Activated T-cell treated with anti-CD3 and anti-CD28 coated beads, Interleukin-2, amount 50 U/mL, for 1 hour (primary cell): ENCODE results near the gene PRDM16.
"Not testable (repeated sequence)": the region's sequence is repeated elsewhere in the genome, so short reads cannot be mapped to it uniquely, and the experiment has no call there.

ENCODE experiments used
- DNase-seq: peaks from one replicate; pipeline ENCODE4 v3.0.0-alpha.2; 2020

The PRDM16 gene

DNA sequence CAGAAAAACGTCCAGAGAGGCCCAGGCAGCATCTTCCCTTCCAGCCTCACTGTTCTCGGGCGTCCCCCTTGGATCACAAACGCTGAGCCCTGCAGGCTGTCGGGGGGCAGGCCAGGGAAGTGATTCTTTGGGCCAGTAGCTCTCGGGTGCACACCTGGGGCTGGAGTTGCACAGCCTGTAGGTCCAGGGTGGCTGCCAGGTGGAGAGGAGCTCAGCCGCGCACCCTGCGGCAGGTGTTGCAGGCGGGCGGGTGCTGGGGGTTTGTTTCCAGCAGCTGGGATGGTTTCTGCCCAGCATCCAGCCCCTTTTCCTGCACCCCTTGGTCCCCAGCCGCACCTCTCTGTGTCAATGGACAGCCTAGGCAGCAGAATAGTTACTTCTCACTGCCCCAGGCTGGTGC lies 15.7 kb downstream of the PRDM16 start:
- DNase-seq = no peak

DNA sequence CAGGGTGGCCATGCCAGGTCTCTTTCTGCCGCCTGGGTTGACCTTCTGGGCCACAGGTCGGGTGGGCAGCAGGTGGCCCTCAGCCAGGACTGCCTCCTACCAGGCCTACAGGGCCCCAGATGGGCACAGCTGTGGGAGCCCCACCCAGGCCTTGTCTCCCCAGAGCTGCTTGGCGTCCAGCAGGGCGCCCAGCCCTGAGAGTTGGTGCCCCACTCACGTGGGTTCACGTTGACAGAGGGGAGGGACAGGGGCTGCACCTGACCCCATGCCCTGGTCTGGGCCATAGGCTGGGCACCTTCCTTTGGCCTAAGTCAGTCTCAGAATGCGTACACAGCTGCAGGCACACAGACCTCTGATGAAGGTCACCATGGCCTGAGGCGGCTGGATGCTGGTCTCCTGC lies 16.7 kb downstream of the PRDM16 start:
- no peak for DNase-seq

DNA sequence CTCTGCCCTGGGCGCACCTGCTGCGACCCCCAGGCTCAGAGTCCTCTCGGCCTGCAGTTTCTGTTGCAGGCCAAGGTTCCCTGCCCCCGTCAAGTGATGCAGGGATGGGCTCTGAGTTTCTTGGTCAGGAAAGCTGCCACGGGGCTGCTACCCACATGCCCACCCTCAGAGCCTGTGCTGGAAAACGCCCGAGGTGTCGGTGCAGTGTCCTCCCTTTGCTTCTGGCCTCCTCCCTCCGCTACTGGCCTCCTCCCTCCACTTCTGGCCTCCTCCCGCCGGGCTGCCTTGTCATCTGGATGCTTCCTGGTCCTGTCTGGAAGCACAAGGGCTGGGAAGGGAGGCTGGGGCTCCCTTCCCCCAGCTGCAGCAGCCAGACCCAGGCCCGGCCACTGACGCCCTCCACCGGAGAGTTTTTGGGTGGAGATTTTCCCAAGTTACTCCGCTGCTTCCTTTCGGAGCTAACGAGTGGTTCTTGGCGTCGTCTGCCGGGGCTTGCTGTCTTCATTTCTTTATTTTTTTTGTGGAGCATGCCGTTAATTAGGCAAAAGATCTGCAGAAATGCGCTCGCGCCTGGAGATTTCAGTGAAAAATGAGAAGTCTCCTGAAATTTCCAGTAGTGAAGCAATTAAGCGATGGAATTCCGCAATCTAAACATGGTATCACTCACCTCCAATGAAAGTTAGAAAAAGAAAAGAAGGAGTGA lies 17.4 kb downstream of the PRDM16 start:
- DNase-seq = no peak

DNA sequence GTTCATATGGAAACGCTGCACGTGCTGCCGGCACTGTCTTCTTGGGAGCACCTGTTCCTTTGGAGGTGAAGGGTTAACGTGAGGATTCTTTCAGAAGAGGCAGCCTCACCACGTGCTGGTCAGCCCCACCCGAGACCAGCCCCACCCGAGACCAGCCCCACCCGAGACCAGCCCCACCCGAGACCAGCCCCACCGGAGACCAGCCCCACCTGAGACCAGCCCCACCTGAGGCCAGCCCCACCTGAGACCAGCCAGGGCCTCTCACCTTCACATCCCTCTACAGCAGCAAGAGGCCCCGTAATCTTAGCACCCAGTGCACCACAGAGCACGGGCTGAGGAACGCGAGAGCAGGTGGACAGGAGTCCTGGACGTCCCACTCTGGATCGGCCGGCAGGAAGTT lies 18.0 kb downstream of the PRDM16 start:
- no peak for DNase-seq

DNA sequence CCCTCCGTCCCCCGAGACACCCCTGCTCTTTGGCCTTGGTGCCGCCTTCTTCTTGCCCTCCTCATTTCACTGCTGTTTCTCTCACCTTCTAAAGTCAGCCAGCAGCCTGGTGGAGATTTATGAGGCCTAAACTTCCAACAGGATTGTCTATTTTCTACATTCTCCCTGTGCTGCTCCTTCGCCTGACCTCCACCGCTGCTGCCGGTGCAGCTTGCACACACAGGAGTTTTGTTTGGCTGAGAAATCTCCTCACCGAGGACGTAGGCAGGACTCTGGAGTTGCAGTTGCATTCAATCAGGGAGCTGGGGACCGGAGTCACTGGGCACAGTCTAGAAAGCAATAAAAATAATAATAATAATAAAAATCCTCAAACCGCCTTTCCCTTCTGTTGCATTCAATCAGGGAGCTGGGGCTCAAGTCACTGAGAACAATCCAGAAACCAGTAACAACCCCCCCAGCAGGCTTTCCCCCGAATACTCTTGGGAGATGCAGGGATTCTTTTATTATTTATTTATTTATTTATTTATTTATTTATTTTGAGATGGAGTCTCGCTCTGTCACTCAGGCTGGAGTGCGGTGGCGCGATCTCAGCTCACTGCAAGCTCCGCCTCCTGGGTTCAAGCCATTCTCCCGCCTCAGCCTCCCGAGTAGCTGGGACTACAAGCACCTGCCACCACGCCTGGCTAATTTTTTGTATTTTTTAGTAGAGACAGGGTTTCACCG lies 19.1 kb downstream of the PRDM16 start:
- not testable (repeated sequence) for DNase-seq

DNA sequence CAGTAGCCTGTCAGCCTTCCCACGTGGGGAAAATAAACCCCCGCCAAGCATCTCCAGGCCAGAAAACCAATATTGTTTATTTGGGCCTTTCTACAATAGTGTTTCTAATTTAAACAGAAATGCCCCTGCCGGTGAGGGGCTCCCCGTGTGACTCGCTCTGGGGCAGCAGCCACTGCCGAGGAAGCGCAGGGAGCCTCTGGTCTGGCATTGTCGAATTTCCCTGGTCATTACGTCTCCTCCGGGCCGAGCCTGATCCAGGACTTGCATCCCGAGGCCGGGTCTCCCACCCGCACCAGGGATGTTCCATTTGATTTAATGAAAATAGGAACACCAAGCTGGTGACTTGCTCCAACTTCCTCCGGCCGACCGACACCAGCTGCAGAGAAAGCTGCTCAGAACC lies 20.5 kb downstream of the PRDM16 start:
- no peak for DNase-seq

DNA sequence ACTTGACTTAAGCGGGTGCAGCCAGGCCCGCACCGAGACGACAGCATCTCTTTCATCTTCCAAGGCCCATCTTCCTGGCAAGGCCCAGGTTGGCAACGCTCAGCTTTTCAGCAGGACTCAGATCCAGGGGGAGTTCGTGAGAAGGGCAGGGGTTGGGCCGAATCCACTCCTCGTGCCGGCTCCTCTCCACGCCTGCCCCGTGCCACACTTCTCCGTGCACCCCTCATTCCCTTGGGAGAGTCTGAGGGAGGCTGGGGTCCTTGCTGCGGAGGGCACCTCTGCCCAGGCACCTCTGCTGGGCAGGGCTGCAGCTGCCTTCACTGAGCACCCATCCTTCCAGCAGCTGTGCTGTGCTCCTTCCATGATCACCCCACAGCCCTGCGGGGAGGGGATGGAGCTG lies 22.3 kb downstream of the PRDM16 start:
- no peak for DNase-seq

DNA sequence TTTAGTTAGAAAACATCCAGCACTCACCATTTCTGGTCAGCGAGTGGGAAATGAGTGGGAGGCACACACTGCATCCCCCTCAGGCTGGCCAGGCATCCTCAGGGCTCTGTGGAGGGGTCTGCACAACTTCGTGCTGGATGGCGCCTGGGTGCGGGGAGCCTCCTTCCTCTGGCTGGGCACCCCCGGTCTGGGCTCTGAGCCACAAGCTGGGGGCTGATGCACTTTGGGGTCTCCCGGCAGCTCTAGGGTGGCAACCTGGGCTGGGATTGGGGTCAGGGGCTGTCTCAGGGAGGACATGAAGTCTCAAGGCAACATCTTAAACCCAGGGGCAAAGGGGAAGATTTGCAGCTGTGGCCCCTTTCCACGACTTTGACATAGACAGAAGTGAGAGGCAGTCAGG lies 23.5 kb downstream of the PRDM16 start:
- no peak for DNase-seq

DNA sequence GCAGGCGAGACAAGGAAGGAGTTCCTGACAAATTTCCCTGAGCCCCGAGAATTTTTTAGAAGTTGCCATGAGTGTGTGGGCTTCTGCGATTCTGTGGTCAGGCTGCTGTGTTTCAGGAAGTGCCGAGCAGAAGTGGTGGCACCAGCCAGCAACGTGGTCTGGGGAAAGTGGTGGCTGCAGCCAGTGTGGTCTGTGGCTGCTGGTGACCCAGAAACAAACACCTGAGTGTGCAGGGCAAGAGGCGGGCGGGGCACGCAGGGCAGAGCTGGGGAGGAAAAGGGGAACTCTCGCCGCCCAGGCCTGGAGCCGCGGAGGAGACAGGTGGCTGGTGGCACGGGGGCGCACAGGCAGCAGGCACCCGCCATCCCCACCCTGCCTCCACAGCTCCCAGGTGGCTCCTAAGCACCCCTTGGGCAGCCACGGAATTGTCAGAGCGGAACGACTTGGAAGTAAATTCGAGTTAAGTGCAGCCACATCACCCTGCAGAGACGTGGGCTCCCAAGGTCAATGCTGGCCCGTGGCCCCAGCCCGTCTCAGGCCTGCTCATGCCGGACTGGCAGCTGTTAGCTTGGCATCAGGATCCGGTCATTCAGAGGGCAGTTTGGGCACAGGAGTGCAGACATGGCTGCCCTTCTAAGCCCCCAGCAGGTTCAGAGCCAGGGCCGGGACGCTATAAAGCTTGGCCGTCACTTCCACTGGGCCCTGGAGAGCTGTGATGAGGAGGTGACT lies 25.1 kb downstream of the PRDM16 start:
- DNase-seq = no peak

DNA sequence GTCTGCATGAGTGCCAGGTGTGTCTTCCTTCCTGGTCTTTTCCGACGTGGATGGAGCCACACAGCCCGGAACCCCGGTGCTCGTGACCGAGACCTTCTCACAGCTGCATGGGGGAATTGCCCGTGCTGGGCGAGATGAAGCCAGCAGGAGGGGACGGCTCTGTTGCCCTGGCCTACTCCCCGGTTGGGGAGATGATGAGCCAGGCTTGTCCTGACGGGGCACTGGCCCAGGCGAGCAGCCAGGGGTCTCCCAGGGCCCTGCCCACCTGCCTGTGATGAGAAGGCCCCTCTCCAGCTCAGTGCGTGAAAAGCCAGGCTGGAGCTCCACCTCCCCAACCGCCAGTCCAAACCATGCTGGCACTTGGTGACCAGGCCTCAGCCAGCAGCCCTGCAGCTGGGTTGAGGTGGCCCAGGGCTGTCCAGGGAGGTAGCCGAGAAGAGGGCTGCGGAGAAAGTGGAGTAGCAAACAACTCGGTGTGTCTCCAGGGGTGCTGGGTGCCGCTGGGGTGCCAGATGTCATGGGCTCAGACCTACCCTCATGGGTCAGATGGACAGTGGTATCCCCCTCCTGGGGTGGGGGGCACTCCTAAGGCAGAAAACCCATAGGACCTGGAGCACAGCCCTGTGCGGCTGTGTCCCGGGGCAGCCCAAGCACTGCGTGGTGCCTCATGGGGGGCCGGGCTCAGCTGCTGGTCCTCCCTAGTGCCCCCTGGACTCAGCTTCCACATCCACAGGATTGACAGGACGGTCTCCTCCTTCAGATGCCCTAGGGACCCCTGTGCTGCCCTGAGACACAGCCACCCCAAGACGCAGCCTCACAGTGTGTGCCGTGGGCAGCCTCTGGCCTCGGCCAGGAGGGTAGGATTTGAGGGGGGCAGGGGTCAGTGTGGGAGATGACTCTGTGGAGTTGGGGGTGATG lies 26.1 kb downstream of the PRDM16 start:
- no peak for DNase-seq

DNA sequence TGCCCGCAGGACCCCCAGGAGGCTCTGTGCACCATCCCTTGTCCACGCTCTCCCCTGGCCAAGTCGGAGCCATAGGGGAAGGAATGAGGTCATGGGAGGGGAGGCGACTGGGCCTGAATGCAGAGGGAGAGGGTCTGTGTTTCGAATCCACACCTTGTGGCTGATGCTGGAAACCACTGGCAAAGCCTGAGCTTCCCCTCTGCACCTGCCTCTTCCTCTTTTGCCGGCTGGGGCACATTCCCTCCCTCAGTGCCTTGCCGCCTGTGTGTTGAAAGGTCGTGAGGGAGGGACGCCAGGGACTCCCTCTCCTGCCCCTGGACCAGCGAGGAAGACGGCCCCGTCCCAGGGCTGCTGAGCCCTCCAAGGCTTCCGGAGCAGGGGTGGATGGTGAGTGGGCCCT lies 27.3 kb downstream of the PRDM16 start:
- DNase-seq = no peak

DNA sequence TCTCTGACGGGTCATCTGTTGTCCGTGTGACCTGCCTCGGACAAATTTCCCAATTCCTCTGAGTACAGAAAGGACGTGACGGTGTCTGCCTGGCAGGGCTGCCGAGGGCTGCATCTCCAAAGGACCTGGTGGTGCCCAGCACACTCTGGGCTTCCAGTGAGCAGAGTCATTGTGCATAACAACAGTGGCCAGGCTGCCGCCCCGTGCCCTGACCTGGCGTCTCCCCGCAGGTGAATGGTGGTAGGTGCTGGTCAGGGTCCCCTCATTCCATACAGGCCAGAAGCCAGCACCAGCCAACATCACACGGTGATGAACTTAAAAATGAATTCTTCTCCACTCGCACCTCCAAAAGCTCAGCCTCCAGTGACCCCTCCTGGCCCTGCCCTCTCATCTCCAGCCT lies 28.2 kb downstream of the PRDM16 start:
- no peak for DNase-seq

DNA sequence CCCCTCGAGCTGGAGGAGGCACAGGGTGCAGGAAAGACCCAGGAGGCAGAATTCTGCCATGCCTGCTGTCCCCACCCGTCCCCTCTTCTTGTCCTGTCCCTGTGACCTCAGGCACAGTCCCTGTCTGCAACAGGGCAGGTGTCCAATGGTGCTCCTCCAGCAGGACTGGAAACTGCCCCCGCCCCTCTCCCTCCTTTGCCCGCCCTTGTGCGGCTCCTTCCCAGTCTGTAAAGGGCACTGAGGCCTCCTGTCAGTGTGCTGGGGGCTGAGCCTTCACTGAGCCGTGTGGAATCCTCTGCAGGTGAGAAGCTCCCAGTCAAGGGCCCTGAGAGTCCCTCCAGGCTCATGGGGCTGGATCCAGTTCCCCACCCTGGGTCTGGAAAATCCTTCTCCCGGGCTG lies 28.9 kb downstream of the PRDM16 start:
- DNase-seq = no peak

DNA sequence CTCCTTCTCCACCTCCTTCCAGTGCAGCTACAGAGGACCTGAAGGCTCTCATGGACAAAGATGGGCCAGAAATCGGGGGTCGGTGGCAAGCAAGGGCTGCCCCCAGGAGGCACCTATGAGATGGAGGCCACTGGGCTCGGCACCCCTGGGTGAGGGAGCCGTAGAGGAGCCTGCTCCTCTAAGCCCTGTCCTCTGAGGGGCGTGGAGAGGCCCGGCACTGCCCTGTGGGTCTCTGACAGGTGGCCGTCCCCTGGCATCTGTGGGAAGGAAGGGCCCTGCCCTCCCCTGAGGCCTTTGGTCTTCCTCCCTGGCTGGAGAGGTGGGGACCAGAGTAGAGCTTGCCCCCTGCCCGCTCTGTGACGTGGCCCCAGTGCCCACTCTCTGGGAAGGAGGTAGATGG lies 30.9 kb downstream of the PRDM16 start:
- DNase-seq = no peak

DNA sequence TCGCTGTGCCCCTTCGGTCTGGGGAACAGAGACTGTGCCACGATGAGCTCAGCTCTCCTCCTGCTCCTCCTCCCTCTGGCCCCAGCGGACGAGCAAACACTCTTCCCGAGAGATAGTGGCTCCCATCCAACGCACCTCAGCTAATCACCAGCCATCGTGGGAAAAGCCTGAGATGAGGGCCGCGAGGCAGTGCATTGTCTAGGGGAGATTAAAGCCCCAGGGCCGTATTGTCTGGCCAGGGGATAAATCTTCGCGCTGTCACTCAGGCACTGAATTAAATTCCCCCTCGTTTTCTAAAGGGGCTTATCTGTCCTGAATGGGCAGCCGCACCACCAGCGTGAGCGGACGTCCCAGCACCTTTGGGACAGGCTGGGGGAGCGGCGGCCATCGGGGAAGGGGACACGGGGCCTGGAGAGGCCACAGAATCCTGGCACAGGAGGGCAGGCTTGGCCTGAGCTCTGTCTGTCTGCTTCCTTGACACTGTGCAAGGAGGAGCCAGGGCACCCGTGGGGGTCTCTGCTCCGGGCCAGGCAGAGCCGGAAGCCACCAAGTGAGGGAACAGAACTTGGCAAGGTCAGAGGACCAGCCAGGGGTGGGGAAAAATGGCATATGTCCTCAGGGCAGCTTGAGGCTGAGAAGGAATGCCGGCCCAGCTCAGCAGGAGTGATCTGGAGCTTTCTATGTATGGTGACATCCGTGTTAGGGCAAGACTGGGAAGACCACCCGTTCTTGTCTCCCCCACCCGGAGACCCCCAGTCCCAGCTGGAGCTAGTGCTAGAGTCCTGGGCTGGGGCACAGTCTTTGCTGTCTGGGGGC lies 32.3 kb downstream of the PRDM16 start:
- DNase-seq = no peak

DNA sequence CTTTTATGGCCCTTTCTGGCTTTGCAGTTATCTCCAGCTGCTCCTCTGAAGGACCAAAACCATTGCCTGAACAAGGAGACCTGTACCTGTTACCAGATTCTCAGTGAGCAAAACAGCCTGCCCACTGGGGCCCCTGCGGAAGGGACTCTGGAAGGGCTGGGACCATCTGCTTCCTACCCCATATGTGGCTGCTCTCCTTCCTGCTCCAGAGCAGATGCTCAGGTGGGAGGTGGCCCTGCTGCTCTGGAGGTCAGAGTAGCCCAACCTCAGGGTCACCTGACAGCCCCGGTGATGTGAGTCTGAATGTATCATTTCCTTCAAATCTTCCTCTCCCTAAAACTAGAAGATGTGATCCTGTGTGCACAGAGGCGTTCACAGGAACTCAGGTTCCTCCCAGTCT lies 33.6 kb downstream of the PRDM16 start:
- no peak for DNase-seq

DNA sequence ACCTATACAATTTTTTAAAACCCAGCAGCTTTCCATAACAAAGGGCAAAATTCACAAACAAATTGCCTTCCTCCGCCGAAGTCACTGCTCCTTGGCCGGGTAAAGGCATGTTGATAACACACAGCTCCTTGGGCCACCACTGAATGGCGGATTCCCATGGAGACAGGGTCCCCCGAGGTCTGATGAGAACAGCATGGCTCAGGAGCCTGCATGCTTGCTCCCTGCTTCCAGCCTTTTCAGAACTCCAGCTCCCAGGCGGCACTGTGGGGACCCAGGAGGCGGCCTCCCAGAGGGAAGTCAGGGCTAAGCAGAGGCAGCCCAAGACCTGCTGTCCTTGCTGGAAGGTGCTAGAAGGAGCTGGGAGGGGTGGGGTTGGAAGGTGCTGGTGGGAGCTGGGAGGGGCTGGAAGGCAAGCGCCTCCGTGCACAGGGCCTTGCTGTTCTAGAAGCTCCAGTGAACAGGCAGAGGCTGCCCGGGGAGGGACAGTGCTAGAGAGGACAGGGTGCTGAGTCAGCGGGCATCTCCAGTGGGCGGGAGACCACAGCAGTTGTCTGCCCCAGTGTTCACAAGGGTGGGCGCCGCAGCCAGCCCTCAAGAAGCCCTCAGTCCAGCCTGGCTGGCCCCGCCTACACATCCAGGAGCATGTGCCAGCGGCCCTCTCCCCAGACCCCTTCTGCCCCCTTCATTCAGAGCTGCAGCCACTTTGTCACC lies 35.1 kb downstream of the PRDM16 start:
- DNase-seq = no peak

DNA sequence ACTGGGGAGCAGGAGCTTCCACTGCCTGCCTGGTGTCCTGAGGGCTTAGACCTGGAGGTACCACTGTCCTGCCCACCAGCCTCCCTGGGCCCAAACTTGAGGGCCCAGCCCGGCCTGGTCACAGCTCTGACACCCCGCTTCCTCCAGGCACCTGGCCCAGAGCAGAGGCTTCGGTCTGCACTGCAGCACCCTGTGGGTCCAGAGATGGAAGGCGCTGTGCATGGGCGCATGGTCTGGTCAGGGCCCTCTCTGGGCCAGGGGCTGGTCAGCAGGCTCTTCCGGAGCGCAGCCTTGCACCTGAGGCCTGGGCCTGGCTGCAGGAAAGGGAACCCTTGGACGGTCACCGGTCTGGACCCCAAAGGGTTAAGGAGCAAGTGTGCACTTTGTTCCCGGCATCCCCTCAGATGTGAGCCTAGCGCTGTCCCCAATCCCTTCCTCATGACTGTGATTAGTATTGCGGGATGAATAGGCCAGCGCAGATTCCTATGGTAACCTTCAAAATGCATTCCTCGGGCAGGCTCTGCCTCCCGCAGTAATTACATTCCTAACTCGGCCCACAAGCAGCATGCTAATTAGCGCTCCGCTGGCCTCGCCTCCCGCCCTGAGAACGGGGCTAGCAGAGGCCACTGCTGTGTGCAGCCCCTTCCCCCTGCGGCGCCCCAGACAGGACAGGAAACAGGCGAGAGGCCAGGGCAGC lies 36.3 kb downstream of the PRDM16 start:
- no peak for DNase-seq

DNA sequence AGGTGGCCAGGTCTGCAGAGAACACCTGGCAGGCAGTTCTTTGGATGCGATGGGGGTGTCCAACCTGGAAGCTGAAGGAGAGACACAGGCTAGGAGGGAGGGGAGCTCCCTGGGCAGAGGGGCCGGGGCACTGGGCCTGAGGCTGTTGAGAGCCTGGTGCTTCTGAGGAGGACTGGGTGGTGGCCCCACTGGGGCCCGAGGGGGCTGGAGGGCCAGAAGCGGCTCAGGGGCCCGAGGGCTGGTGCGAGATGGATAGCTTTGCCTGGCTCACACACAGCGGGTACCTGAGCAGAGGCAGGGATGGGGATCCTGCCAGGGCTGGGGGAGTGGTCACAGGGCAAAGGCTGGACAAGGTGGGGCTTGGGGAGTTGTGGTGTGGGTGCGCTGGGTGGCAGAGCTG lies 37.2 kb downstream of the PRDM16 start:
- DNase-seq = no peak

DNA sequence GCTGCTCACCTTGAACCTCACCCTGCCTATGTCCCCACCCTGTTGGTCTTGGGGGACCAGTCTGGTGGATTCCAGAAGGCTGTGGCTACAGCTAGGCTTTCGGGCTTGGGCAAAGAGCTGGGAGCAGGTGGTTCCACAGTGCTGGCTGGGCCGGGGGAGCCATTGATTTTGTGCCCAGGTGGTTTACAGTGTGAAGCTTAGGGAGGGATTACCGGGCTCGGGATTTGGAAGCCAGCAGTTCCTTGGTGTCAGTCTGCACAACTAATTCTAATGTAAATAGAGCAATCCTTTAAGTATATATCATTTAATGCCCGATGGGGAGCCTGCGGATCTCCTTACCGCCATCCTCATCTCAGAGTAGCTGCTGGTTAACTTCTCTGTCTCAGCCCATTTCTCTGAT lies 38.2 kb downstream of the PRDM16 start:
- no peak for DNase-seq

DNA sequence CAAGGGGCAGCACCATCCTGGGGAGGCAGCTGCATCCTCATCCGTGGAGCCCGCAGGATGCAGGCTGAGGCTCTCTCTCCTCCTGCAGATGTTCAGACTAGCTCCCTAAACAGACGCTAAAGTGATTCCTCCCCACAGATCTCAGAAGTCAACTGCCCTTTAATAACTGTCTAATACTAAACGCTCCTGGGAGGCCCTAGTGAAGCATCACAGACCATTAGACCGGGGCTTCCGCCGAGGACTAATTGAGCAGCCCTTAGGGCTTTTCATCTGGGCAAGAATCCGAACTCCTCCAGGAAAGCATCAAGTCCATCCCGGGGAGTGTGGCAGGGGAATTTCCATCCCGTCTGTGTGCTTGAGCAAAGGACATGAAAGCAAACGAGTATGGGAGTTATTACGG lies 40.4 kb downstream of the PRDM16 start:
- DNase-seq = no peak
